HG03108 (cell line): Measurements from ENCODE around the gene TUBA4A.
"Not testable (repeated sequence)": the region's sequence is repeated elsewhere in the genome, so short reads cannot be mapped to it uniquely, and the experiment has no call there.

ENCODE experiments used
- ATAC-seq: cut with Tn5 transposase; IDR thresholded peaks from one replicate; pipeline ENCODE4 v1.9.1; 2021; ENCODE audit warnings: moderate library complexity; ENCODE audit not compliant: unreplicated experiment

The TUBA4A gene

GRCh38 chr2:219287116-219287440 is 33.4 kb upstream of the TUBA4A start:
- not testable (repeated sequence) for ATAC-seq

GRCh38 chr2:219286436-219287115 is 32.9 kb upstream of the TUBA4A start:
- ATAC-seq, result no peak

- ATAC-seq, result no peak
Measured at GRCh38 chr2:219285894-219286425, 32.2 kb upstream of the TUBA4A start.

GRCh38 chr2:219285373-219285735 is 31.6 kb upstream of the TUBA4A start:
- no peak for ATAC-seq

- ATAC-seq, result no peak
Measured at GRCh38 chr2:219284501-219285372, 31.0 kb upstream of the TUBA4A start.

GRCh38 chr2:219282943-219283581 is 29.3 kb upstream of the TUBA4A start:
- ATAC-seq, result no peak

- no peak for ATAC-seq
Measured at GRCh38 chr2:219282375-219282774, 28.7 kb upstream of the TUBA4A start.

GRCh38 chr2:219281588-219281987 is 27.9 kb upstream of the TUBA4A start:
- ATAC-seq, result no peak

GRCh38 chr2:219280651-219281050 is 26.9 kb upstream of the TUBA4A start:
- ATAC-seq, result no peak

GRCh38 chr2:219279916-219280516 is 26.3 kb upstream of the TUBA4A start:
- ATAC-seq, result no peak

- peak; percentile 82 for ATAC-seq
Measured at GRCh38 chr2:219279151-219279915, 25.6 kb upstream of the TUBA4A start, which contains the start of gene DNAJB2. DNAJB2 (plus strand) TSS chr2:219279366; CDS start chr2:219279834, 468 bp downstream.

GRCh38 chr2:219278655-219279150 is 25.0 kb upstream of the TUBA4A start:
- ATAC-seq, result no peak

GRCh38 chr2:219277703-219278654 is 24.3 kb upstream of the TUBA4A start:
- peak; percentile 18 for ATAC-seq

GRCh38 chr2:219274361-219274921 is 20.7 kb upstream of the TUBA4A start:
- ATAC-seq, result no peak

- ATAC-seq, result no peak
Measured at GRCh38 chr2:219273937-219274336, 20.2 kb upstream of the TUBA4A start.

- no peak for ATAC-seq
Measured at GRCh38 chr2:219272995-219273394, 19.3 kb upstream of the TUBA4A start.

GRCh38 chr2:219272356-219272755 is 18.6 kb upstream of the TUBA4A start:
- ATAC-seq, result no peak

GRCh38 chr2:219271021-219271420 is 17.3 kb upstream of the TUBA4A start:
- ATAC-seq, result no peak

- ATAC-seq, result no peak
Measured at GRCh38 chr2:219270055-219270372, 16.3 kb upstream of the TUBA4A start.
